Activated CD8-positive, alpha-beta memory T cell treated with anti-CD3 and anti-CD28 coated beads for 36 hours (primary cell): ENCODE measurements around the gene STING1. TPM values are rescaled to one million over a fixed set of nuclear protein-coding genes. Genes with fewer than 3 reads are reported as not detected.
"Not testable (repeated sequence)": the region's sequence is repeated elsewhere in the genome, so short reads cannot be mapped to it uniquely, and the experiment has no call there.

Experiments
- CTCF ChIA-PET: fragments of 350-600 bp; sonication (Branson Sonifier 250); formaldehyde crosslinking; loops from one replicate; lab custom pipeline; 2021; ENCODE audit warnings: antibody characterized with exemption; lab: Charles Lee
- POLR2A ChIA-PET: fragments of 350-600 bp; sonication (Branson Sonifier 250); formaldehyde crosslinking; loops from one replicate; lab custom pipeline; 2021; ENCODE audit warnings: antibody characterized with exemption; lab: Charles Lee
- total RNA-seq, 2 experiments: library from RNA; stranded (reverse); gene quantifications; one replicate each; pipeline ENCODE4 v1.2.3, GENCODE V29; 2021

The STING1 gene
- 100 to 1,000 TPM; 107 to 114 TPM for total RNA-seq

- ChIA-PET POLR2A (interaction anchor here (0.8 to 2.7 kb wide), 13 partner anchors 9 to 92 kb away, joined by 3 to 19 read pairs (median 5); partner anchors contain the start of genes DNAJC18, ECSCR, SMIM33 and SPATA24), CTCF (interaction anchor here (0.5 to 3.4 kb wide), 14 partner anchors 9 to 148 kb away, joined by 3 to 17 read pairs (median 5); partner anchors contain the start of gene DNAJC18)
Observed at GRCh38 chr5:139482050-139482889, at the start of gene STING1. STING1 (minus strand) TSS chr5:139482758; CDS start chr5:139481704, 1,054 bp downstream.

- POLR2A ChIA-PET = no interaction called here
- CTCF ChIA-PET = no interaction called here
Observed at GRCh38 chr5:139531772-139532169, 49.2 kb upstream of the STING1 start.

- POLR2A ChIA-PET = interaction anchor here (0.8 kb wide), 1 partner anchor 31 kb away, joined by 3 read pairs; the partner anchor contains the start of gene UBE2D2
- CTCF ChIA-PET = not testable (repeated sequence)
Observed at GRCh38 chr5:139530079-139530478, 47.5 kb upstream of the STING1 start.

- CTCF ChIA-PET = interaction anchor here (0.8 to 1.8 kb wide), 2 partner anchors 50 to 55 kb away, joined by 3 read pairs; no protein-coding TSS in a partner anchor
- POLR2A ChIA-PET = not testable (repeated sequence)
Observed at GRCh38 chr5:139528695-139529094, 46.1 kb upstream of the STING1 start.

- CTCF ChIA-PET = interaction anchor here (1.1 to 1.8 kb wide), 2 partner anchors 49 to 89 kb away, joined by 3 read pairs; partner anchors contain the start of gene DNAJC18
- POLR2A ChIA-PET = not testable (repeated sequence)
Observed at GRCh38 chr5:139527896-139528467, 45.4 kb upstream of the STING1 start.

GRCh38 chr5:139527090-139527470, 44.5 kb upstream of the STING1 start:
- CTCF ChIA-PET = interaction anchor here (1.1 kb wide), 1 partner anchor 88 kb away, joined by 3 read pairs; the partner anchor contains the start of gene DNAJC18
- POLR2A ChIA-PET = not testable (repeated sequence)

GRCh38 chr5:139526309-139527089, 43.9 kb upstream of the STING1 start:
- CTCF ChIA-PET, POLR2A ChIA-PET: not testable (repeated sequence)

- POLR2A ChIA-PET = not testable (repeated sequence)
- CTCF ChIA-PET = interaction anchor here (1.4 kb wide), 1 partner anchor 103 kb away, joined by 3 read pairs; no protein-coding TSS in a partner anchor
Observed at GRCh38 chr5:139525586-139526308, 43.2 kb upstream of the STING1 start.

- ChIA-PET CTCF (interaction anchor here (1.4 kb wide), 1 partner anchor 103 kb away, joined by 3 read pairs; no protein-coding TSS in a partner anchor), POLR2A (no interaction called here)
Observed at GRCh38 chr5:139524940-139525585, 42.5 kb upstream of the STING1 start.

- POLR2A ChIA-PET = no interaction called here
Observed at GRCh38 chr5:139524446-139524845, 41.9 kb upstream of the STING1 start.

GRCh38 chr5:139523635-139524445, 41.3 kb upstream of the STING1 start:
- CTCF ChIA-PET = interaction anchor here (1.0 to 1.4 kb wide), 2 partner anchors 11 to 101 kb away, joined by 3 read pairs; no protein-coding TSS in a partner anchor
- POLR2A ChIA-PET = no interaction called here

More at GRCh38 chr5:139524446-139524845, 41.9 kb upstream of the STING1 start:
- CTCF ChIA-PET = interaction anchor here (1.4 kb wide), 1 partner anchor 102 kb away, joined by 3 read pairs; no protein-coding TSS in a partner anchor

GRCh38 chr5:139517683-139518564, 35.4 kb upstream of the STING1 start:
- CTCF ChIA-PET = interaction anchor here (0.6 to 7.1 kb wide), 14 partner anchors 34 to 248 kb away, joined by 3 to 163 read pairs (median 4); partner anchors contain the start of genes SPATA24, STING1 and UBE2D2
- POLR2A ChIA-PET = interaction anchor here (0.6 to 0.8 kb wide), 3 partner anchors 81 to 230 kb away, joined by 3 to 11 read pairs (median 3); no protein-coding TSS in a partner anchor

- POLR2A ChIA-PET = interaction anchor here (1.3 kb wide), 1 partner anchor 76 kb away, joined by 4 read pairs; no protein-coding TSS in a partner anchor
- CTCF ChIA-PET = interaction anchor here (0.6 to 7.1 kb wide), 12 partner anchors 14 to 123 kb away, joined by 3 to 163 read pairs (median 4); partner anchors contain the start of genes DNAJC18 and STING1
Observed at GRCh38 chr5:139514486-139514856, 31.9 kb upstream of the STING1 start.

- ChIA-PET CTCF (interaction anchor here (0.7 to 7.1 kb wide), 16 partner anchors 9 to 144 kb away, joined by 3 to 163 read pairs (median 4); partner anchors contain the start of genes DNAJC18 and STING1), POLR2A (interaction anchor here (0.9 to 1.3 kb wide), 2 partner anchors 32 to 75 kb away, joined by 4 to 5 read pairs; partner anchors contain the start of gene STING1)
Observed at GRCh38 chr5:139513852-139514485, 31.4 kb upstream of the STING1 start.

GRCh38 chr5:139513434-139513833, 30.9 kb upstream of the STING1 start:
- ChIA-PET POLR2A (interaction anchor here (0.9 to 1.3 kb wide), 2 partner anchors 31 to 75 kb away, joined by 4 to 5 read pairs; partner anchors contain the start of gene STING1), CTCF (interaction anchor here (0.7 to 7.1 kb wide), 18 partner anchors 10 to 143 kb away, joined by 3 to 163 read pairs (median 4); partner anchors contain the start of genes DNAJC18 and STING1)
